ENCODE measurements around the gene NID1.

Gene NID1

DNA sequence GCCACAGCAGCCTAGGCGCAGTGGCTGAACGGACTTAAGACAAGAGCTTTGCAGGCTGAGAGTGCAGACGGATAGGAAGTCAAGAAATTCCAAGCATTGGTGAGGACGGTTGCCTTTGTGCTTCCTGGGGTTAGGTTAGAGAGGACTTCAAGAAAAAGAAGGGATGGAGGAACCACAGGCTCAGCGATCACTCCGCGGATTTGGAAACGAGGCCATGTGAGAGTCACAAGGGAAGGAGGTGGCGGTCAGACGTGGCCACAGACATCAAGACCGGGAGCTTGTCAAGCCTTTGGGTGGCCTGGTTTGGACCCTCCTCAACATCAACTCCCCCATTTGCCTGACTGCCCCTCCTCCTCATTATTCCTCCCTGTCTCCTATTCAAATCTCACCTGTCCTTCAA lies 62.3 kb downstream of the NID1 start:
- TF ChIP-seq TAF1 (IDR thresholded peaks at IDR 0.05; ENCODE audit: low read depth) (no peak), ZBTB7A (IDR thresholded peaks at IDR 0.05; ENCODE audit: low read depth) (no peak), YY1 (IDR thresholded peaks at IDR 0.05; ENCODE audit: low read depth) (no peak), RAD21 (IDR thresholded peaks at IDR 0.05; ENCODE audit: low read depth) (no peak), CEBPB (IDR thresholded peaks at IDR 0.05) (no peak)

DNA sequence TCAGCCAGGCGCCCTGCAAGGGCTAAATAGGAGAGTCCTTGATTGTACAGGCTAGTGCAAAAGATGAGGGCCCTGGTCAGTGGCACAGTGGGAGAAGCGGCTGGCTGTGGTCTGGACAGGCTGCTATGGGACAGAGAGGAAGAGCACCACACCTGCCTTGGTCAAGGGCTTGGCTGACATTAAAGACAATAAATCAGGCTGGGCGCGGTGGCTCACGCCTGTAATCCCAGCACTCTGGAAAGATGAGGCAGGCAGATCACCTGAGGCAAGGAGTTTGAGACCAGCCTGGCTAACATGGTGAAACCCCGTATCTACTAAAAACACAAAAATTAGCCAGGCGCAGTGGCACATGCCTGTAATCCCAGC lies 62.9 kb downstream of the NID1 start:
- TF ChIP-seq EGR1 (IDR thresholded peaks at IDR 0.05): no peak
- no peak for TF ChIP-seq REST (IDR thresholded peaks at IDR 0.05; ENCODE audit: low read depth)
- TF ChIP-seq MAX (IDR thresholded peaks at IDR 0.05): no peak
- TF ChIP-seq EP300 (IDR thresholded peaks at IDR 0.05; ENCODE audit: borderline replicate concordance): no peak
- no peak for TF ChIP-seq ZBTB7A (IDR thresholded peaks at IDR 0.05; ENCODE audit: low read depth)
- TF ChIP-seq USF1 (IDR thresholded peaks at IDR 0.05): no peak
- TF ChIP-seq YY1 (IDR thresholded peaks at IDR 0.05; ENCODE audit: low read depth): no peak
- TF ChIP-seq TEAD4 (IDR thresholded peaks at IDR 0.05): no peak
- TF ChIP-seq CEBPB (IDR thresholded peaks at IDR 0.05): no peak

DNA sequence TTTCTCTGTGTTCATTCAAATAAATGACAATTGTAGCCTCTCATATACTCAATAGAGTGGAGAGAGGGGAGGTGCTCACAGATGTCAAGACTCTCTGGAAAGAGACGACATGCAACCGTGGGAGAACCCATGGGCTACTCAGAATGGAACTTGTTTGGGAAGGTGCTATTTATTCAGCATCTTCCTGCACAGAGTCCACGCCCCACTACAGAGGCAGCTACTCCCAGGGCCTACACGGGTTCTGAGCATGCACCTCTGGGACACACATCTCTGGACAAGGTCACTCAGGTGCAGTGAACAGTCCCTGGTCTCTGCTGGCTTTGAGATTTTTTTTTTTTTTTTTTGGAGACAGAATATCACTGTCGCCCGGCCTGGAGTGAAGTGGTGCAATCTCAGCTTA lies 64.1 kb downstream of the NID1 start:
- TF ChIP-seq EGR1 (IDR thresholded peaks at IDR 0.05): no peak
- TF ChIP-seq TEAD4 (IDR thresholded peaks at IDR 0.05): no peak
- TF ChIP-seq TAF1 (IDR thresholded peaks at IDR 0.05; ENCODE audit: low read depth): no peak
- no peak for TF ChIP-seq NFIC (IDR thresholded peaks at IDR 0.05)
- TF ChIP-seq USF1 (IDR thresholded peaks at IDR 0.05): no peak
- no peak for TF ChIP-seq ZBTB7A (IDR thresholded peaks at IDR 0.05; ENCODE audit: low read depth)
- no peak for TF ChIP-seq REST (IDR thresholded peaks at IDR 0.05; ENCODE audit: low read depth)
- TF ChIP-seq YY1 (IDR thresholded peaks at IDR 0.05; ENCODE audit: low read depth): no peak
- no peak for TF ChIP-seq FOXM1 (IDR thresholded peaks at IDR 0.05; ENCODE audit: borderline replicate concordance, low read depth)
- no peak for TF ChIP-seq CREB1 (IDR thresholded peaks at IDR 0.05; ENCODE audit: low read depth)
- no peak for TF ChIP-seq CEBPB (IDR thresholded peaks at IDR 0.05)
- TF ChIP-seq MAX (IDR thresholded peaks at IDR 0.05): no peak
- no peak for TF ChIP-seq RAD21 (IDR thresholded peaks at IDR 0.05; ENCODE audit: low read depth)
- TF ChIP-seq TCF12 (IDR thresholded peaks at IDR 0.05; ENCODE audit: low read depth): no peak
- TF ChIP-seq EP300 (IDR thresholded peaks at IDR 0.05; ENCODE audit: borderline replicate concordance): no peak

DNA sequence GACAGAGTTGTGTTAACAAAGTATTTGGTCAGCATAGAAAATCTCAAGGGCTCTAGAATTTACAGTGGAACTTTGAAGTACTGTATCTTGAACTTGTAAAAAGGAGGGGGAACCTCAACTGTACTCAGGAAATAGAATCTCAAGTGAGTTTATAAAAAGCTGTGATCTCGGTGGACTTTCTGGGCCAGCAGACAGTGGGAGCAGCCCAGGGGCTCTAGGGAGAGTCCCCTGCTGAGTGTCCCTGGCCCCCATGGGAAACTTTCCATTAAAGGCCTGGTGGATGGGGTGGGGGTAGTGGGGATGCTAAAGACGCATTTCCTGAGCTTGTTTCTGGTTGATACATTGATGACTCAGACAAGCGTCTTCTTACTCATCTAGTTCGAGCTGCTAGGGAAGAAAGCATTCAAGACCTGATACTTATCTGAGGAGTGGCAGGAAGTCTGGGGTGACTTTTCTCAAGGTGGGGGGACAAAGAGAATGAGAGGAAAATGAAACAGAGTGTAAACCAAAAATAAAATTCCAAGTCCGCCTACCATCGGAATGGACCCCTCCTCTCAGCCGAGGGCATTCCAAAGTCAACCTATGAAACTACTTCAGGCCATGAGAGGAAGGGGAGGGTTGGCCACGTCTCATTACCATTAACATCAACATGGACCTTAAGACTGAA lies 65.5 kb downstream of the NID1 start:
- TF ChIP-seq USF1 (IDR thresholded peaks at IDR 0.05) (no peak), FOXM1 (IDR thresholded peaks at IDR 0.05; ENCODE audit: borderline replicate concordance, low read depth) (no peak), TEAD4 (IDR thresholded peaks at IDR 0.05) (no peak), MAX (IDR thresholded peaks at IDR 0.05) (no peak), ZBTB7A (IDR thresholded peaks at IDR 0.05; ENCODE audit: low read depth) (no peak), TCF12 (IDR thresholded peaks at IDR 0.05; ENCODE audit: low read depth) (no peak), RAD21 (IDR thresholded peaks at IDR 0.05; ENCODE audit: low read depth) (no peak), EGR1 (IDR thresholded peaks at IDR 0.05) (no peak), CEBPB (IDR thresholded peaks at IDR 0.05) (no peak), NFIC (IDR thresholded peaks at IDR 0.05) (no peak), REST (IDR thresholded peaks at IDR 0.05; ENCODE audit: low read depth) (no peak), TAF1 (IDR thresholded peaks at IDR 0.05; ENCODE audit: low read depth) (no peak), YY1 (IDR thresholded peaks at IDR 0.05; ENCODE audit: low read depth) (no peak), CREB1 (IDR thresholded peaks at IDR 0.05; ENCODE audit: low read depth) (no peak), EP300 (IDR thresholded peaks at IDR 0.05; ENCODE audit: borderline replicate concordance) (no peak)
